Measurements from ENCODE around the gene EPHA4.

EPHA4 gene

DNA sequence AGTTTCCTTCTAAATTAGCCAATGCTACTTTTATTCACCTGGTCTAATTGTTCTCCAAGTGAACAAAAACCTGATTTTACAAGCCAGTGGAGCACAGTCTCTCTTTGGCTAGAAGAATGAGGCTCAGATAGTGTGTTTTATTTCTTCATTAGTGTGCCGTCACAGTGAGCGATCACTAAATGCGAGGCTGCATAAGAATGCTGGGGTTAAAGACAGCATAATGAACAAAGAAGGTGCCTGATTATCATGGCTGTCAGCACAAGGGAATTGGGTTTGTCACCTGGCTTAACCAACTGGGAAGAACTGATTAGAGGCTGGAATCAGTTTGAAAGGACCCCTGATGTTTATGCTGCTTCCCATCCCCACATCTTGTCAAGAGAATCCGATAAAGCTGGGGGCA lies 76.4 kb downstream of the EPHA4 start:
- TF ChIP-seq, protein P1, sequence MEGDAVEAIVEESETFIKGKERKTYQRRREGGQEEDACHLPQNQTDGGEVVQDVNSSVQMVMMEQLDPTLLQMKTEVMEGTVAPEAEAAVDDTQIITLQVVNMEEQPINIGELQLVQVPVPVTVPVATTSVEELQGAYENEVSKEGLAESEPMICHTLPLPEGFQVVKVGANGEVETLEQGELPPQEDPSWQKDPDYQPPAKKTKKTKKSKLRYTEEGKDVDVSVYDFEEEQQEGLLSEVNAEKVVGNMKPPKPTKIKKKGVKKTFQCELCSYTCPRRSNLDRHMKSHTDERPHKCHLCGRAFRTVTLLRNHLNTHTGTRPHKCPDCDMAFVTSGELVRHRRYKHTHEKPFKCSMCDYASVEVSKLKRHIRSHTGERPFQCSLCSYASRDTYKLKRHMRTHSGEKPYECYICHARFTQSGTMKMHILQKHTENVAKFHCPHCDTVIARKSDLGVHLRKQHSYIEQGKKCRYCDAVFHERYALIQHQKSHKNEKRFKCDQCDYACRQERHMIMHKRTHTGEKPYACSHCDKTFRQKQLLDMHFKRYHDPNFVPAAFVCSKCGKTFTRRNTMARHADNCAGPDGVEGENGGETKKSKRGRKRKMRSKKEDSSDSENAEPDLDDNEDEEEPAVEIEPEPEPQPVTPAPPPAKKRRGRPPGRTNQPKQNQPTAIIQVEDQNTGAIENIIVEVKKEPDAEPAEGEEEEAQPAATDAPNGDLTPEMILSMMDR (IDR thresholded peaks at IDR 0.05) = no peak
- no peak for DNase-seq
- intact Hi-C loops (cut with DNase I; ENCODE audit: low total_unique reads) = no loop called here

DNA sequence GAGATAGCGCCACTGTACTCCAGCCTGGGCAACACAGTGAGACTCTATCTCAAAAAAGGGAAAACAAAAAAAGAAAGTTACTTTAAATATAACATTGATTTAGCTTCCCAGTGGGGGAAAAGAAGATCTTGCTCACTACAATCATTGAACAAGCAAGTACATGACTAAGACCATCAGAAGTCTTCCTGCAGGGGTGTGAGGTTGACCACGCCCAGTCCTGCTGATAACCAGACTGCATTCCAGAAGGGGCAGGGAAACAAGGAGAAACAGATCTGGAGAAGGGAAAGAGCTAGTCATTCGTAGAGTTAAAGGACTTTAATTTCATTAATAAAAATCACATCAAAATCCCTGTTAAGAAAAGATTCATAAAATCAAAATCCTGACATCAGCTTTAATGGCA lies 77.5 kb downstream of the EPHA4 start:
- H3K27ac ChIP-seq = no peak overlapping the region
- H3K27me3 ChIP-seq = no peaks in the 10 kb centered on the region
- no peaks in the 10 kb centered on the region for H3K4me1 ChIP-seq
- no peaks in the 10 kb centered on the region for H3K36me3 ChIP-seq
- intact Hi-C loops (cut with DNase I; ENCODE audit: low total_unique reads) = no loop called here
- DNase-seq = no peak
- TF ChIP-seq, protein P1 (IDR thresholded peaks at IDR 0.05) = no peak
- no peak overlapping the region for H3K4me3 ChIP-seq
- H3K9me3 ChIP-seq = no peaks in the 10 kb centered on the region

More for the DNA sequence above, 76.4 kb downstream of the EPHA4 start:
- Histone ChIP-seq H3K27me3 (no peaks in the 10 kb centered on the region), H3K4me1 (no peaks in the 10 kb centered on the region), H3K36me3 (no peaks in the 10 kb centered on the region), H3K27ac (no peak overlapping the region), H3K4me3 (no peak overlapping the region), H3K9me3 (no peaks in the 10 kb centered on the region)

DNA sequence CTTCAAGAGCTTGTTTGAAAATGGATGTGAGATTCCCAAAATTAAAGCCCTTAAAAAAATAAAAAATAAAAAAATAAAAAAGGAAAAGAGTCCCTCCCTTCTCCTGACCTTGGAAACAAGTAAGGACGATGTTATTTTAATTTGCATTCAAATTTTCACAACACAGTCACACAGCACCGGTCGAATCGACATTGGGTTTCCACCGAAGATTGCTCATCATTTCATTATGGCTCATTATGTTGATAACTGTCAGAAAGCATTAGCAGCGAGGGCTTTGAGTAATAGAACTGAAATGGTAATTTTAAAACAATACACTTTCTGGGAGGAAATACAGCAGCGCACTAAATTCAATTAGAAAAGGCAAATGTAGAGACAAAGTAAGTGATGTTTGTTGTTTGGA lies 78.7 kb downstream of the EPHA4 start:
- Histone ChIP-seq H3K4me1 (no peaks in the 10 kb centered on the region), H3K27me3 (no peaks in the 10 kb centered on the region), H3K36me3 (no peaks in the 10 kb centered on the region), H3K9me3 (no peaks in the 10 kb centered on the region), H3K27ac (no peak overlapping the region), H3K4me3 (no peak overlapping the region)
- TF ChIP-seq, protein P1 (IDR thresholded peaks at IDR 0.05) = no peak
- intact Hi-C loops (cut with DNase I; ENCODE audit: low total_unique reads) = no loop called here
- DNase-seq = no peak

DNA sequence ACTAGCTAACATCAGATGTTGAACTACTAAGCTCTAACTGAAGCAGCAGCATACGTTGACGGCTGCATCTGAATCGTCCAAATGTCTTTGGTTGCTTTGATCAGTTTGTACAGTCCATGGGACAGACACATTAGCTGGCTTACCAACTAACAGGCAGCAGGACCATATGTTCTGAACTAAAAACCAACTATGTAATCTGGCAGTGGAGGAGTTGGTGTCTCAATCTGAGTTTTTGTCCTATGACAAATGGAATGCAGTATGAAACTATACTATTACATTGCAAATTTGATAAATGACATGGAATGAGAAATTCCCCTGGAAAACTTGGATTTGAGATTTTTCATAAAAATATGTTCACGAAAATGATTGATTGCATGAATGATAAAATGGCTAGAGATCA lies 79.5 kb downstream of the EPHA4 start:
- Histone ChIP-seq H3K4me3 (no peak overlapping the region), H3K27me3 (no peaks in the 10 kb centered on the region), H3K27ac (no peak overlapping the region), H3K4me1 (no peaks in the 10 kb centered on the region), H3K9me3 (no peaks in the 10 kb centered on the region), H3K36me3 (no peaks in the 10 kb centered on the region)
- intact Hi-C loops (cut with DNase I; ENCODE audit: low total_unique reads) = no loop called here
- TF ChIP-seq, protein P1 (IDR thresholded peaks at IDR 0.05) = no peak
- DNase-seq = no peak

DNA sequence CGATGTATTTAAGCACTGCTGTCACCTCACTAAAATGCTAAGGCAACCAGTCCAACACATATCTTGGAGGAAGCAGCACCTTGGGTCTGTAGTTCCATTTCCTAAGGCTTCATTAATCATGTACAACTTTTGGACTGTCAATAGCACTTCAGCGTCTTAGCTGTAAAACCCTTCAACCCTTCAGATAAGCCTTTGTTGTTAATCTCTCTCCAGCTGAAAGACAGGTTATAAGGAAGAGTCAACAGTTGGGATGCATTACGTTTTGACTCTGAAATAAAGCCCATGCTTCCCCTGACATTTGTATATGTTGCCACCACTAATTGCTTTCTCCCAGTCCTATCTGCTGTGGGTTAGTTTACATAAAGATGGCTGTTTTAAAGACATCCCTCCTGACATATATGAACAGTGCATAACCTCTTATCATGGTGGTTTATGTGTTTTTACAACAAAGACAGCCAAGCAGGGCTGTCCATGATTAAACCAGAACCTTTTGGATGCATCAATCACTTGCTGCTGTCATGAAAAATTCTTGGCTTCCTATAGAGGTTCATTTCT lies 81.5 kb downstream of the EPHA4 start:
- TF ChIP-seq, protein P1 (IDR thresholded peaks at IDR 0.05) = no peak
- Histone ChIP-seq H3K4me1 (no peaks in the 10 kb centered on the region), H3K27ac (no peak overlapping the region), H3K9me3 (no peaks in the 10 kb centered on the region), H3K4me3 (no peak overlapping the region), H3K36me3 (no peaks in the 10 kb centered on the region), H3K27me3 (no peaks in the 10 kb centered on the region)
- DNase-seq = no peak
- intact Hi-C loops (cut with DNase I; ENCODE audit: low total_unique reads) = no loop called here
